ENCODE data around the gene CEP85L.

- no peak for TF ChIP-seq RAD21 (IDR thresholded peaks at IDR 0.05; ENCODE audit: low read length)
- TF ChIP-seq SIN3A (IDR thresholded peaks at IDR 0.05; ENCODE audit: borderline replicate concordance, low read depth, low read length): no peak
- no peak for TF ChIP-seq CTCF (IDR thresholded peaks at IDR 0.05)
- no peak for TF ChIP-seq MAX (IDR thresholded peaks at IDR 0.05; ENCODE audit: low read depth)
- no peak for TF ChIP-seq POLR2AphosphoS5 (IDR thresholded peaks at IDR 0.05; ENCODE audit: low read depth, low read length)
- no peak for TF ChIP-seq YY1 (IDR thresholded peaks at IDR 0.05; ENCODE audit: low read depth)
Observed at GRCh38 chr6:118591897-118592296, 59.5 kb downstream of the CEP85L start.

All from SK-N-SH (cell line).